Spleen (tissue), 7 donors: ENCODE data around the gene GRM2.
A peak's percentile ranks its signal among the peaks of the same experiment; 100 is the strongest.

ENCODE experiments used
- CTCF ChIP-seq, 11 experiments: fragments of 200-600 bp in 7 of 11; fragments of 450-650 bp in 4 of 11; sonication (generic) in 4 of 11; IDR thresholded peaks in 8 of 11; conservative IDR thresholded peaks in 3 of 11; 1 replicate in 7 of 11; 2 replicates in 4 of 11; pipeline versions ENCODE4 v1.4.0 to v1.8.0; 2016 to 2021; ENCODE audit warnings: antibody characterized with exemption in 11 of 11, inconsistent platforms in 4 of 11, mild to moderate bottlenecking in 1 of 11
- POLR2A ChIP-seq, 3 donors: fragments of 450-650 bp; IDR thresholded peaks; one replicate each; pipeline ENCODE4 v1.5.1; 2017; ENCODE audit warnings: antibody characterized with exemption in 3 of 3, mild to moderate bottlenecking in 1 of 3
- POLR2AphosphoS5 ChIP-seq, 3 donors: sonication (generic); formaldehyde crosslinking; IDR thresholded peaks; one replicate each; pipeline ENCODE4 v1.5.1; 2017; ENCODE audit warnings: antibody characterized with exemption in 3 of 3
- donor health status: DM: no; HTN: no; CAD: no; lungs with moderate emphysema.
- donor health status: DM: no; HTN: no; CAD: no.
- donor health status: DM: no; HTN: no; CAD: no.

GRCh38 chr3:51683566-51683965 lies 23.3 kb upstream of the GRM2 start:
- no peak for TF ChIP-seq CTCF (IDR thresholded peaks at IDR 0.05 in 8 of 11, conservative IDR thresholded peaks at IDR 0.05 in 3 of 11)
- no peak for TF ChIP-seq POLR2A (IDR thresholded peaks at IDR 0.05)
- TF ChIP-seq POLR2AphosphoS5 (IDR thresholded peaks at IDR 0.05): peak in 1 of 3 donors; percentile 32
